ENCODE data around the gene GPRC5C. TPM values are rescaled to one million over a fixed set of nuclear protein-coding genes. Genes with fewer than 3 reads are reported as not detected.

Gene GPRC5C
- total RNA-seq, 1 donor from 2014 or later = 2.0 TPM

GRCh38 chr17:74452841-74453661 is 21.2 kb downstream of the GPRC5C start:
- no peak for DNase-seq

GRCh38 chr17:74453665-74454196 is 21.8 kb downstream of the GPRC5C start:
- peak; percentile 74 for DNase-seq

GRCh38 chr17:74454197-74455024 is 22.5 kb downstream of the GPRC5C start:
- DNase-seq = no peak

- no peak for DNase-seq
Measured at GRCh38 chr17:74455025-74455545, 23.2 kb downstream of the GPRC5C start.

GRCh38 chr17:74455821-74456220 is 23.9 kb downstream of the GPRC5C start:
- no peak for DNase-seq

- DNase-seq = peak; percentile 80
Measured at GRCh38 chr17:74457146-74457819, 25.4 kb downstream of the GPRC5C start.

GRCh38 chr17:74457820-74458166 is 25.9 kb downstream of the GPRC5C start:
- no peak for DNase-seq

- DNase-seq = no peak
Measured at GRCh38 chr17:74458835-74459234, 26.9 kb downstream of the GPRC5C start.

- DNase-seq = no peak
Measured at GRCh38 chr17:74459622-74460021, 27.7 kb downstream of the GPRC5C start.

- no peak for DNase-seq
Measured at GRCh38 chr17:74460241-74460640, 28.4 kb downstream of the GPRC5C start.

GRCh38 chr17:74460996-74461395 is 29.1 kb downstream of the GPRC5C start:
- no peak for DNase-seq

GRCh38 chr17:74461611-74462010 is 29.7 kb downstream of the GPRC5C start:
- no peak for DNase-seq

- DNase-seq = no peak
Measured at GRCh38 chr17:74464730-74465377, 33.0 kb downstream of the GPRC5C start.

GRCh38 chr17:74465378-74466110 is 33.7 kb downstream of the GPRC5C start:
- DNase-seq = no peak

GRCh38 chr17:74466111-74466827 is 34.4 kb downstream of the GPRC5C start, which contains the start of gene CD300A:
Gene CD300A, plus strand, starts transcription at chr17:74466634. Its CDS starts 70 bp downstream, at chr17:74466704.
- no peak for DNase-seq

GRCh38 chr17:74466828-74467184 is 34.9 kb downstream of the GPRC5C start:
- no peak for DNase-seq

GRCh38 chr17:74467221-74467951 is 35.5 kb downstream of the GPRC5C start:
- DNase-seq = no peak

- no peak for DNase-seq
Measured at GRCh38 chr17:74471341-74471740, 39.5 kb downstream of the GPRC5C start.

- DNase-seq = no peak
Measured at GRCh38 chr17:74472890-74473289, 41.0 kb downstream of the GPRC5C start.

GRCh38 chr17:74473294-74473693 is 41.4 kb downstream of the GPRC5C start:
- no peak for DNase-seq
